COLO668 (cell line): Measurements from ENCODE around the gene EPN2.

ENCODE experiments used
- DNase-seq: peaks from one replicate; lab custom pipeline; 2025; ENCODE audit not compliant: unreplicated experiment; lab: John Stamatoyannopoulos, UW

The EPN2 gene

DNA sequence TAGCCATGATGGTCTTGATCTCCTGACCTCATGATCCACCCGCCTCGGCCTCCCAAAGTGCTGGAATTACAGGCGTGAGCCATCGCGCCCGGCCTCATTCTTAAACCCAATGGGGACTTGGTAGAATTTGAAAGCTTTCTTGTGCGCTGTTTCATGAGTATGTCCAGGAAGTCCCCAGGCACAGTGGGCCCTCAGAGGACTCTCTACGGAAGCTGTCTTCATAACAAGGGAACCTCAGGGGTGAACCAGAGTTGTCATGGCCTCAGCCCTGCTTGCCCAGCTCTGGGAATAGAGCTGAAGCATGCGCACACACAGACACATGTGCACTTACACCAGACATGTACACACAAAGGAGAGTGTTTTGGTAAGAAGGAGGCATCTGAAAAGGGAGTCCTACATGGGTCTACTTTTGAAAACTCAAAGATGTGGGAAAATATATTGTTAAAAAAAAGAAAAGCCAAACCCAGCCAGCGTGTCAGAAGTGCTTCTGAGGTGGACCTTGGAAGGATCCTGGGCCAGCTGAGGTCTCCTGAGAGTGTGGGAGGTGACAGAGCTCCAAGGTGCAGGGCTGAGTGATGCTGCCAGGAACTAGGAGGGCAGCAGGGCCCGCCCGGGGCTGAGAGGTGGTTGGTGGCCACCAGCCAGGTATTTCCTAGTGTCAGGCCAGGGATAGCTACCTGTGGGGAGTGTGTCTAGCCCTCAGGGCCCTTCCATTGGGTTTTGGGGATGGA is 54.6 kb downstream of the EPN2 start:
- DNase-seq: no peak

DNA sequence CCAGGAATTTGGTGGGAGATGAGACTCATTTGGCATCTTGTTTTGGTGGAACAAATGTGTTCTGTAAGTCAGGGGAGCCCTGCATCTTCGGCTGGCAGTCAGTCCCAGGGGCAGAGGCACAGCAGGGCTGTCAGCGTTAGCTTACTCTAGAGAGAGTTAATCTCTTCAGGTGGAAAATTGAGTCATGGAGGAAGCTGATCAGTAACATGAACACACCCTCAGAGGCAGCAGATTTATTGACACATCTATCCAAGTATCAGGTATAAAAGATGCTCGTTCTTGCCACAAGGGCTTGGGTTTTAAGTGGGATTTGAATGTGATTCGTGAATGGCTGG is 55.2 kb downstream of the EPN2 start:
- no peak for DNase-seq

GRCh38 chr17:19294443-19294842 is 57.3 kb downstream of the EPN2 start:
- DNase-seq: no peak

GRCh38 chr17:19295473-19296135 is 58.4 kb downstream of the EPN2 start:
- no peak for DNase-seq

GRCh38 chr17:19296786-19297778 is 59.9 kb downstream of the EPN2 start:
- no peak for DNase-seq

- DNase-seq: no peak
These were observed 61.5 kb downstream of the EPN2 start for GRCh38 chr17:19298569-19299213.

DNA sequence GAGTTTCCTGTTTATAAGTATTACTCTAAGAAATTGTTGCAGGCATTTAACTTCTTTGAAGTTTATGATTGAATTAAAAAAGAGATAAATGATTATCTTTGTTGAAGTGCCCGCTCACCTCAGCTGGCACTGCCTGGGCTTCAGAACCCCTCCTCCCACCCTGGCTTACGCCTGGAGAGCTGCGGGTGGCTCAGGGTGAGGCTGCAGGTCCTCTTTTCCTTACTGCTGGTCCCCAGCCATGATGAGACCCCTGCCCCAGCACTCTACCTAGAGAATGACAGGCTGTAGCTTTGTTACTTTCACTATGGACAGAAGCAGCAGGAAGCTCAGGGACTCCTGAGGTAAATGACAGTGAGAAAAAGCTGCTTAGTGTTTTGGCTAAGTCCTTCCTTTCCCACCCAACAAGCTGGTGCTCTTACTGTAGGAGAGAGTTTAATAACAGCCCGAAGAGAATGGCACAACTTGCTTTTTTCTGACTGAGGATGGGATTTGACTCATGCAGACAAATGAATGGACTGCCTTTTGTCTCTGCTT is 62.1 kb downstream of the EPN2 start:
- DNase-seq: no peak

- no peak for DNase-seq
These were observed 62.7 kb downstream of the EPN2 start for GRCh38 chr17:19299866-19300265.

GRCh38 chr17:19301274-19301951 is 64.2 kb downstream of the EPN2 start:
- DNase-seq: no peak

GRCh38 chr17:19301973-19302372 is 64.8 kb downstream of the EPN2 start:
- DNase-seq: no peak

GRCh38 chr17:19302791-19303331 is 65.7 kb downstream of the EPN2 start:
- no peak for DNase-seq

DNA sequence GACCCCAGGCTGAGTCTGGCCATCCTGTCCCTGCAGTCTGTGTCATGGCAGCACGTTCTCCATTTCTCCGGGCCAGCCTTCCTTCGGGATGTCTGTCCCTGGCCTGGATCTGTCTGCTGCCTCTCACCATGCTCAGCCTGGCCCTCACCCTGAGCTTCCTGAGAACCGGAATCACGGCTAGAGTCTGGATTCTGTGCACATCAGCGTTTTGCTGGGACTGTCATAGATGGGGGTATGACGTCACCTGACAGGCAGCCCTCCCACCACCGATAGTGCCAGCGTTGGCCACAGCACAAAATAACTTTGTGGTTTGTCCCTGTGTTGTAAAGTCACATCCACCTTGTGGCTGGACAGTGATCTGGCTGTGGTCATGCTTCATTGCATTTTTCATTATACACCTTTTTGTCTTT is 66.2 kb downstream of the EPN2 start:
- no peak for DNase-seq

DNA sequence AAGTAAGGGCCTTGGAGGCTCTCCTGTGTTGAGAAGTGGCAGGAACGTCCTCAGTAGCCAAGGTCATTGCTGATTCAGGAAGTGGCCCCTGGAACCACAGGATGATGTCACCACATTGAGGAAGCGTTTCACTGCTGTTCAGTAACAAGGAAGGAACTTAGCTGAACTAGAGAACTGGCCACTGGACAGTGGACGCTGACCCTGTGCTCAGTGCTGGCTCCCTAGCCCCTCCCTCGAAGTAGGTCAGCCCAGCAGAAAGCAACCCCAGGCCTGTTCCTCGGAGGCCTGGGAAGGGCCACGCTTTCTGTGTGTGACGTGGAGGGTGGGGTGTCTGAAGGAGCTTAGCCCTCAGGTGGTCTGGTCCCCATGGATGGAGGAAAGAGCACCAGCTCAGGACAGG is 67.0 kb downstream of the EPN2 start:
- DNase-seq: no peak

- DNase-seq: no peak
These were observed 67.6 kb downstream of the EPN2 start for GRCh38 chr17:19304751-19305150.

DNA sequence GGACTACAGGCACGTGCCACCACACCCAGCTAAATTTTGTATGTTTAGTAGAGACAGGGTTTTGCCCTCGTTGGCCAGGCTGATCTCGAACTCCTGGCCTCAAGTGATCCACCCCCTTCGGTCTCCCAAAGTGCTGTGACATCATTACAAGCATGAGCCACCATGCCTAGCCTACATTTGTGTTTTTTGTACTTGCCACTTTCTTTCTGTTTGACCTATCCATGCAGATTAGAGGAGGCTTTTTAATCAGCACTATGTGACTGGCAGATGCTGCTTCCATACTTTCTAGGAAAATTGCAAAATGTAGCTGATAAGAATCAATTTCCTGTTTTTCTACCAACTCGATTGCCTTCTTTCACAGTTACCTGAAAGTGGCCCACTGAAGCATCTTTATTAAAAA is 68.1 kb downstream of the EPN2 start:
- no peak for DNase-seq

DNA sequence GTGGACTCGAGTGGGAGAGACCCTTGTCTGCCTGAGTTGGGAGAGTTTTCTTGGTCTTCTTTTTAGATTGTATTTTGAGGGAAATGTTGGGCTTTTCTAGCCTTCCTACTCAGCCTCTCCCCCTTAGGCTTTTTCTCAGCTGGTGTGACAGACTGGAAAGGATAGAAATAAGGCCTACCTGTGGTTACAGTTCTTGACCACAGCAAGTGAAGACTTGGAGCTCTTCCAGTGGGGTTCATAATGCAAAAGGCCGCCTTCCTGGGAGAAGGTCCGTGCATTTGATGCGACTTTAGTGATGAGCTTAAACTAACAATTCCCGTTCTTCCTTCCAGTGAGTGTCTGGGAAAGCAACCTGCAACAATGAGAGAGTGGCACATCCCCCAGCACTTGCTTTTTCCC is 68.6 kb downstream of the EPN2 start:
- DNase-seq: no peak

DNA sequence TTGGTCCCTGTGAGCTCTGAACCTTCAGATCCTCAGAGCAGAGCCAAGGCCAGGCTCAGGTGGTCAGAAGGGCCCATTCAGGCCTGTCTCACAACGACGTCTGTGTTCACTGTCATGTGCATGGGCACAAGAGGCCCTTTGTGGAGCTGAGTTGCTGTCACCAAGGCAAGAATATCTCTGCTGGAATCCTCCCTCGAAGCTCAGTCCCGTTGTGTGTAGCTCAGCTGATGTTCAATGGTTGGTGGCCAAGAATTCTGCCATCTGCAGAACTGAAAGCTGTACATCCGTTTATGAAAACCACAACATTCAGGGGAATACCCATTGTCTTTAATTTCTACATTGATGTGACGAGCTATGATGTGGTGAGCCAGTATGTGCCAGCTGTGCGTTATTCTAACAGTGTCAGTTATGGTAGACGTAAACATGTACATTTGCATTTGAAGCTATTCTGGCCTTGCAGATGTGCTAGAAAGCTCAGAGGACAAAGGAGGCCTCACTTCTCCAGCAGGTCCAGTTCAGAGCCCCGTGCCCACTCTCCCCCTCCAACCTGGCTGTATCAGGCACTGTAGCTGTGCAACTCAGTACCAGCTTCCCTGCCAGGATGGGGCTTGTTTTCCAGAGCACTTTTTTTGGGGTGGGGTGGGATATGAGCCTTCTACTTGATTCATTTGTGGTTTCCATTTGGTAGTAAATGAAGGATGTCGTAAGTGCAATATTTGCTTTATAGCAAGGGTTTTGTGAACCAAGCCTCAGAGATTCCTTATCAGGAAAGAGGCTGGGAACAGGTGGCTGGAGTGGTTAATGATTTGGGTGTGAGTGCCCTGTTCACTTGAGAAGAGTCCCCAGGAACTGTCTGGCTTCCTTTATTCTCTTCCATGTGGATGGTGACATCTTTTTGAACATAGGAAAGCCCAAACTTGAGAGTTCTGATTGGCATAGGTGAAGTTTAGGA is 69.3 kb downstream of the EPN2 start:
- no peak for DNase-seq

DNA sequence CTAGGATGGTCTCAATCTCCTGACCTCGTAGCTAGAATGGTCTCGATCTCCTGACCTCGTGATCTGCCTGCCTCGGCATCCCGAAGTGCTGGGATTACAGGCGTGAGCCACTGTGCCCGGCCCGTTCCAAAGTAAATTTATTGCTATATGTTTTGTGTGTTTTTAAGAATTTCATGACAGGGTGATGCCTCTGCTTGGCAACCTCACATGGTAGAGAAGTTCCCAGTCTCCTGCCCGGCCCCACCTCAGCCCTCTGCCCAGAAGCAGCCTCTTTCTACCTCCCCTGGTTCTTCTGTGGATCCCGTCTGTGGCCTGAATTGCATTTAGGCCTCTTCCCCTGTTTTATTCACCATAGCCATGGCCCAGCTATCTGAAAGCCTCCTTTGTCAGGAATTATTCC is 70.4 kb downstream of the EPN2 start:
- DNase-seq: no peak

DNA sequence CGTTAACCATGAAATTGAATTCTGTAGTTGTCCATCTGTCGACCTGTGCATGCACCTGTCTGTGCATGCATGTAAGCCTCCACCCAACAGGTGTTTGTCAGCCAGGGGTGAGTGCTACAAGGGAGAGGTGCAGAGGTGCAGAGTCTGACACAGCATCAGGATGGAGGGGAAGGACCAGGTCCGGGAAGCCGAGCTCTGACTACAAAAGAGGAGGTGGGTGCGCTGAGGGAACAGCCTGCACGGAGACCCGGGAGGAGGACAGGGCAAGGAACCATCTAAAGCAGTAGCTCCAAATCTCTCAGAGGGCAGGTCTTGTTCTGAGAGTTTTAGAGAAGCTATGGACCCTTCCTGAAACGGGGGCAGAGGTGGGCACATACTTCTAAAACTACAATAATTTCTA is 71.2 kb downstream of the EPN2 start:
- DNase-seq: peak; percentile 1
